GOT3 (cell line): Measurements from ENCODE around the gene MAPK14.
"Not testable (repeated sequence)": the region's sequence is repeated elsewhere in the genome, so short reads cannot be mapped to it uniquely, and the experiment has no call there.

ENCODE experiments used
- DNase-seq: peaks from one replicate; lab custom pipeline; 2025; ENCODE audit warnings: mixed read lengths; lab: John Stamatoyannopoulos, UW

MAPK14 gene

GRCh38 chr6:36027501-36028087 is at the start of gene MAPK14:
MAPK14 (plus strand) TSS chr6:36027808; CDS start chr6:36028158, 350 bp downstream.
- DNase-seq = peak; percentile 95

GRCh38 chr6:35980126-35980525 is 47.5 kb upstream of the MAPK14 start:
- DNase-seq = not testable (repeated sequence)

GRCh38 chr6:35980991-35981645 is 46.5 kb upstream of the MAPK14 start:
- DNase-seq = no peak

- DNase-seq = no peak
Measured at GRCh38 chr6:35984701-35985100, 42.9 kb upstream of the MAPK14 start.

- not testable (repeated sequence) for DNase-seq
Measured at GRCh38 chr6:35988047-35988446, 39.6 kb upstream of the MAPK14 start.

- no peak for DNase-seq
Measured at GRCh38 chr6:35993150-35993549, 34.5 kb upstream of the MAPK14 start.

- DNase-seq = no peak
Measured at GRCh38 chr6:36000451-36000850, 27.2 kb upstream of the MAPK14 start.

GRCh38 chr6:36015666-36016065 is 11.9 kb upstream of the MAPK14 start:
- no peak for DNase-seq

GRCh38 chr6:36018339-36018738 is 9.3 kb upstream of the MAPK14 start:
- no peak for DNase-seq

GRCh38 chr6:36019167-36019566 is 8.4 kb upstream of the MAPK14 start:
- DNase-seq = no peak

- DNase-seq = no peak
Measured at GRCh38 chr6:36020154-36020553, 7.5 kb upstream of the MAPK14 start.

GRCh38 chr6:36023996-36024795 is 3.4 kb upstream of the MAPK14 start, which contains the start of gene SLC26A8:
SLC26A8 (minus strand) TSS chr6:36024641; CDS start chr6:36019707, 4,934 bp downstream.
- DNase-seq = no peak

- DNase-seq = no peak
Measured at GRCh38 chr6:36025260-36025931, 2.2 kb upstream of the MAPK14 start.

GRCh38 chr6:36025932-36026327 is 1.7 kb upstream of the MAPK14 start:
- no peak for DNase-seq

- DNase-seq = no peak
Measured at GRCh38 chr6:36028088-36028876, 674 bp downstream of the MAPK14 start.

- peak; percentile 3 for DNase-seq
Measured at GRCh38 chr6:36028877-36029324, 1.3 kb downstream of the MAPK14 start.

GRCh38 chr6:36029464-36029863 is 1.9 kb downstream of the MAPK14 start:
- no peak for DNase-seq

GRCh38 chr6:36032261-36032660 is 4.7 kb downstream of the MAPK14 start:
- no peak for DNase-seq

GRCh38 chr6:36033144-36033543 is 5.5 kb downstream of the MAPK14 start:
- not testable (repeated sequence) for DNase-seq

GRCh38 chr6:36033935-36034334 is 6.3 kb downstream of the MAPK14 start:
- DNase-seq = no peak

- no peak for DNase-seq
Measured at GRCh38 chr6:36034441-36034840, 6.8 kb downstream of the MAPK14 start.
